ENCODE data around the gene MUS81.

DNA sequence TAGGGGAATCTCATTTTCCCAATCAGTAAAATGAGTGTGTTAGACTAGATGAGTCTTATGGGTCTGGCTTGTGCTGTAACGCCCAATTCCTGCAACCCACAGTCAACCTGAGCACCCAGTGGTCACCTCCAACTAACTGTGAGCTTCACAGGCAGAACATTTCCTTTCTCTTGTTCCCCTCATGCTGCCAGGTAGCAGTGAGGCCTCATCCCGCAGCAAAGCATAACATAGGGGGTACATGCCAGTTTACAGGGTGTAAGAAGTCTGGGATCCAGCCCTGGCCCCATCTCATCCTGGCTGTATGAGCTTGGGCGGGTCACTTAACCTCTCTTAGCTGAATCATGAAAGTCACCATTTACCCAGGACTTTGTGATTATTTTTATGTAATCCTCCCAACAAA is 8.7 kb downstream of the MUS81 start:
- TF ChIP-seq, protein P1, sequence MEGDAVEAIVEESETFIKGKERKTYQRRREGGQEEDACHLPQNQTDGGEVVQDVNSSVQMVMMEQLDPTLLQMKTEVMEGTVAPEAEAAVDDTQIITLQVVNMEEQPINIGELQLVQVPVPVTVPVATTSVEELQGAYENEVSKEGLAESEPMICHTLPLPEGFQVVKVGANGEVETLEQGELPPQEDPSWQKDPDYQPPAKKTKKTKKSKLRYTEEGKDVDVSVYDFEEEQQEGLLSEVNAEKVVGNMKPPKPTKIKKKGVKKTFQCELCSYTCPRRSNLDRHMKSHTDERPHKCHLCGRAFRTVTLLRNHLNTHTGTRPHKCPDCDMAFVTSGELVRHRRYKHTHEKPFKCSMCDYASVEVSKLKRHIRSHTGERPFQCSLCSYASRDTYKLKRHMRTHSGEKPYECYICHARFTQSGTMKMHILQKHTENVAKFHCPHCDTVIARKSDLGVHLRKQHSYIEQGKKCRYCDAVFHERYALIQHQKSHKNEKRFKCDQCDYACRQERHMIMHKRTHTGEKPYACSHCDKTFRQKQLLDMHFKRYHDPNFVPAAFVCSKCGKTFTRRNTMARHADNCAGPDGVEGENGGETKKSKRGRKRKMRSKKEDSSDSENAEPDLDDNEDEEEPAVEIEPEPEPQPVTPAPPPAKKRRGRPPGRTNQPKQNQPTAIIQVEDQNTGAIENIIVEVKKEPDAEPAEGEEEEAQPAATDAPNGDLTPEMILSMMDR (IDR thresholded peaks at IDR 0.05; ENCODE audit: poor library complexity), result no peak
- no peak for TF ChIP-seq EZH2 (IDR thresholded peaks at IDR 0.05; ENCODE audit: borderline replicate concordance)
